AG09319 (cell line): Measurements from ENCODE around the gene LRBA.

ENCODE experiments used
- DNase-seq: peaks from one replicate; pipeline ENCODE4 v3.0.0-alpha.2; 2010; ENCODE audit warnings: low read depth; ENCODE audit errors: extremely low read depth
- TF ChIP-seq, protein P1 (sequence below): IDR thresholded peaks from 2 replicates; pipeline ENCODE4 v1.5.1; 2011; ENCODE audit warnings: low read depth, mild to moderate bottlenecking, inconsistent platforms, low read length, moderate library complexity

Gene LRBA

DNA sequence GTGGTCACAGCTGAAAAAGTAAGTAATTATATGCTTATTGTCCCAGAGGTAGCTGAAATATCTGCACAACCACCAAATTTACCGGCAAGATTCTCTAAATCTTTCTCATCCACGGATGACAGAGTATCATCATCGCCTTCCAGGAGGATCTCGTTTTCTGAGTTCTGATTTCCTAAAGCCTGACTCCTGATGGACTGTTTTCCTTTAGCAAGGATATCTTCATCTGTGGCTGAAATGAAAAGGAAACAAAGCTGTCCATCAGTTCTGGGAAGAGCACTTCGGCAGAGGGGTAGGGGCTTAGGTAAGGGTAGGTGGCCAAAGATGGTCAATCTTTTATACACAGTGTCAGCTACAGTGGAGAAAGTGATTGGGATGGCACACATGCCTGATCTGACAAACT, 424.5 kb downstream of the LRBA start:
- DNase-seq, result no peak

DNA sequence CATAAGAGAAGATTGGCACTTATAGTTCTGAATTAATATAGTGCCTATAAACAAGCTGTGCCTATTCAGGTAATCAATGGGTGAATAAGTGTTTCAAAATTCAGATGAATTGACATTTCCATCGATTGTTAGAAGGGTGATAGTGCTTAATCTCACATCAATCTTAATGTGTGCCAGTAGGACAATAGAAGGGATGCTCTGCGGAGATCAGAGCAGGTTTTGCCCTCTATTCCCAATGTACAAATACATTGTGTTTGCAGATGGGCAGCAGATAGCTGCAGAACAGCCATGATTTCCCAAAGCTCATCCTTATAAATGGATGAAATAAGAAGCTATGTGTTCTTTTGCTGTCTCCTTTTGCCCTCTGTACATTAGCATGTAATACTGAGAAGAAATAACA, 425.9 kb downstream of the LRBA start:
- TF ChIP-seq, protein P1, sequence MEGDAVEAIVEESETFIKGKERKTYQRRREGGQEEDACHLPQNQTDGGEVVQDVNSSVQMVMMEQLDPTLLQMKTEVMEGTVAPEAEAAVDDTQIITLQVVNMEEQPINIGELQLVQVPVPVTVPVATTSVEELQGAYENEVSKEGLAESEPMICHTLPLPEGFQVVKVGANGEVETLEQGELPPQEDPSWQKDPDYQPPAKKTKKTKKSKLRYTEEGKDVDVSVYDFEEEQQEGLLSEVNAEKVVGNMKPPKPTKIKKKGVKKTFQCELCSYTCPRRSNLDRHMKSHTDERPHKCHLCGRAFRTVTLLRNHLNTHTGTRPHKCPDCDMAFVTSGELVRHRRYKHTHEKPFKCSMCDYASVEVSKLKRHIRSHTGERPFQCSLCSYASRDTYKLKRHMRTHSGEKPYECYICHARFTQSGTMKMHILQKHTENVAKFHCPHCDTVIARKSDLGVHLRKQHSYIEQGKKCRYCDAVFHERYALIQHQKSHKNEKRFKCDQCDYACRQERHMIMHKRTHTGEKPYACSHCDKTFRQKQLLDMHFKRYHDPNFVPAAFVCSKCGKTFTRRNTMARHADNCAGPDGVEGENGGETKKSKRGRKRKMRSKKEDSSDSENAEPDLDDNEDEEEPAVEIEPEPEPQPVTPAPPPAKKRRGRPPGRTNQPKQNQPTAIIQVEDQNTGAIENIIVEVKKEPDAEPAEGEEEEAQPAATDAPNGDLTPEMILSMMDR, result no peak

More for the DNA sequence above, 424.5 kb downstream of the LRBA start:
- TF ChIP-seq, protein P1, result no peak

DNA sequence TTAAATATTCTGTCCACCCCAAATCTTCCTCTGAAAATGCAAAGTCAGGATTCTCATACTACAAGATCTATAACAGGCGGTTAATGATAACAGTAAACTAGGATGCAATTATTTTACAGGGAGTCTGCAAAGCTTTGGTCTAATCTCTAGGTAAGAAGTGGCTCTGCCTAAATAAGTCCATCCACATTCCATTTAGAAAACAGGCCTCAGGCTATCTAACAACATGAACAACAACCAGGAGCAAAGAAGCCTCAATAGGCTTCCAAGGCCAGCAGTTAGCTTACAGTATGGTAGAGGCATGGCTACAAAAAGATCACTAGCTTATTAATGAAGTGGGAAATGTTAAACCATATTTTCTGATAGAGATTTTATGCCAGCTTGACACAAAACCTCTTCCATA, 426.8 kb downstream of the LRBA start:
- DNase-seq, result no peak
- TF ChIP-seq, protein P1, result no peak

More for the DNA sequence above, 425.9 kb downstream of the LRBA start:
- DNase-seq, result no peak

DNA sequence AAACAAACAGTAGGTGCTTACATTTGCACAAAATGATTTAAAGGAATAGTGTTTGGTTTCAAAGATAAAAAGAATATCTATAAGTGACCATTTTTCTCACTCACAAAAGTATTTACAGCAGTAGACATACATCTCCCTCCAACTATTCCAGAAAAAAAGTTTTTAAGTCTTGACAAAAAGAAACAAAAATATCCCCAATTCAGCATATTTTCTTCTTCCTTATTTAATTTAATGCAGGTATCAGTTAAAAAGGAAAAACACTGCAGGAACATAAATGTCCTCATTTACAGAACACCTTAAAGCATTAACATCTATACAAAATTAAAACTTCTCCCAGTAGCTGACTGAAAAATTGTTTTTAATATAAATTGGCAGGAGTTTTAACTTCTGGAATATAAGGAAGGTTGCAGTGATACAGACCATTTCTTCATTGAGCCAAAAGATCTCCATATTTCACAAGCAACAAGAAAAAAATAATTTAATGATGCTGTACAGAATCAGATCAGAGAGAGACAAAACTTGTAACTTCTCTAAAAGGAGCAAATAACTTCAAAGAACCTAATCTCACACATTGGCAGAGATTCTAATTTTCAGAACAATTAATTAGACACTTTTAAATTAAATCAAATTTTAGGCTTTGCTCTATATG, 428.8 kb downstream of the LRBA start:
- no peak for DNase-seq
- TF ChIP-seq, protein P1, result no peak

DNA sequence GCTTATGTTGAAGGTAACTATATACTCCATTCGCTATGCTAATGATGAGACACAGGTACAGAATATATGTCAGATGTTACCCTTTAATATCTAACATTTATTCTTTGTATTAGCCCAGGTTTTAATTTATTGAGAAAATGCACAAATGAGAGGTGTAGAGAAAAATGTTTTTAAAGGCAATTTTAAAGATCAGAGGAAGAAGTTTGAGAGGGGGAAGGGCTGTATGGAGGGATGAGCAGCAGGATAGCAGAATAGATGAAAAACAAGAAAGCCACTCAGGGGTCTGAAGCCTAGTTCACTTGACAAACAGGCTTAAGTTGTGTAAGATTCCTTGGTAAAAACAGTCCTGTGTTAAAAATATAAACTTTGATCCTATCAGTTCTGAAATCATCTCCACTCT, 429.5 kb downstream of the LRBA start:
- TF ChIP-seq, protein P1, result no peak
- no peak for DNase-seq

DNA sequence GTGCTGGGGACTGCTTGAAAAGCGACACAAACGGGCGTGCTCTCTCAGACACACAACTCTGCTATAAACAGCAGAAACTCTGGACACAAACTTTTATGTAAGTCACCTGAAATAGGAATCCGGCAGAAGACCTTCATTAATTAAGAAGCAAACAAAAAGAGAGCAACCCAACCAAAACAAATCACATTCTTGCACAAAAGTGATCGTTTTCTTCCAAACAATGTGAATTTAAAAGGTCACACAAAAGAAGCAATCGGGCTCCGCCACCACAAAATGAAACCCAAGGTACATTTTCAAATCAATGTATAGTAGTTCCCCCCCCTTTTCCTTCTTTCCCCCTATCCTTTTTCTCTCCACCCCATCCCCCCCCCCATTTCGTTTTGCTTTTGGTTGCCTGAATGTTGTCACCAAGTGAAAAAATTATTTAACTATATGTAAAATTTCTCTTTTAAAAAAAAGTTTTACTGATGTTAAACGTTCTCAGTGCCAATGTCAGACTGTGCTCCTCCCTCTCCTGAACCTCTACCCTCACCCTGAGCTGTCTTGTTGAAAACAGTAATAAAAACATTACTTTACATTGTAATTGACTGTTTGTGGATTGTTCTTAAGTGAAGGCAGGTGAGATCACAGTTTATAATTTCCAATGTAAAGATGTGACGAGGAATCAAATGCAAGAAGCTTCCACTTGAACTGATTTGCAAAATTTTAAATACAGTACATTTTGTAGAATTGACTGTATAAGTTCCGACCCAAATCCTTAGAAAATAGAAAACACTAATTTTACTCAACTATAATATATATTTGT, 430.8 kb downstream of the LRBA start:
- TF ChIP-seq, protein P1, result no peak
- DNase-seq, result no peak
